ENCODE measurements around the gene TTC12.

Gene TTC12

GRCh38 chr11:113396690-113397089 lies 82.3 kb downstream of the TTC12 start:
- Histone ChIP-seq H3K4me1 (ENCODE audit: insufficient read depth, low read length) (no peaks in the 10 kb centered on the region), H3K27ac (ENCODE audit: low read length) (no peak overlapping the region), H3K27me3 (ENCODE audit: insufficient read depth, low read length) (peaks cover 4% of the 10 kb centered on the region; the same call in 1 of the 2 replicates), H3K36me3 (ENCODE audit: insufficient read depth, low read depth, low read length) (no peaks in the 10 kb centered on the region), H3K4me3 (ENCODE audit: low read length) (no peak overlapping the region), H3K9me3 (ENCODE audit: insufficient read depth, low read depth, low read length) (no peaks in the 10 kb centered on the region), H3K9ac (ENCODE audit: low read depth, low read length) (no peak overlapping the region)

GRCh38 chr11:113397212-113397611 lies 82.8 kb downstream of the TTC12 start:
- no peak overlapping the region for H3K27ac ChIP-seq (ENCODE audit: low read length)
- no peak overlapping the region for H3K9ac ChIP-seq (ENCODE audit: low read depth, low read length)
- H3K4me3 ChIP-seq (ENCODE audit: low read length) = no peak overlapping the region
- H3K36me3 ChIP-seq (ENCODE audit: insufficient read depth, low read depth, low read length) = no peaks in the 10 kb centered on the region
- no peaks in the 10 kb centered on the region for H3K9me3 ChIP-seq (ENCODE audit: insufficient read depth, low read depth, low read length)
- H3K27me3 ChIP-seq (ENCODE audit: insufficient read depth, low read length) = no peaks in the 10 kb centered on the region; the same call in 1 of the 2 replicates
- H3K4me1 ChIP-seq (ENCODE audit: insufficient read depth, low read length) = no peaks in the 10 kb centered on the region

DNA sequence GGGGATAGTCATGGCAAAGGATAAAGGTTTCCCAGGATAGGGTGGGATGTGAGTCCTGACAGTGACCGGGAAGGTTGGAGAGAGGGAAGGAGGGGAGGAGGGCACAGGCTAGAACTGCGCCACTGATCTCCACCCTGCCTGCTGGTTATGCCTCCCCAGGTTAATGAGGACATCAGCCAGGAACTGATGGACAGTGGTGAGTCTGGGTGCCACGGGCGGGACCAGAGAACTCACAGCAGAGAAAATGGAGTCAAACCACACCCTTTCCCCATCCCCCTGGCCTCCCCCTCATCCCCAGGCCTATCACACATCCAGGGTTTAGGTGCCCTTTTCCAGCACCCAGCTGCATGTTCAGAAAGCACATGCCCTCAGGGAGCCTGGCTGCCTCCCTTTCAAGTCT lies 83.4 kb downstream of the TTC12 start:
- no peaks in the 10 kb centered on the region for H3K36me3 ChIP-seq (ENCODE audit: insufficient read depth, low read depth, low read length)
- no peak overlapping the region for H3K27ac ChIP-seq (ENCODE audit: low read length)
- no peaks in the 10 kb centered on the region for H3K4me1 ChIP-seq (ENCODE audit: insufficient read depth, low read length)

GRCh38 chr11:113398669-113399430 lies 84.5 kb downstream of the TTC12 start:
- no peak overlapping the region for H3K4me3 ChIP-seq (ENCODE audit: low read length)
- H3K4me1 ChIP-seq (ENCODE audit: insufficient read depth, low read length) = no peaks in the 10 kb centered on the region
- no peaks in the 10 kb centered on the region for H3K9me3 ChIP-seq (ENCODE audit: insufficient read depth, low read depth, low read length)
- H3K27ac ChIP-seq (ENCODE audit: low read length) = no peak overlapping the region
- H3K36me3 ChIP-seq (ENCODE audit: insufficient read depth, low read depth, low read length) = no peaks in the 10 kb centered on the region
- H3K9ac ChIP-seq (ENCODE audit: low read depth, low read length) = no peak overlapping the region
- peaks cover 3% of the 10 kb centered on the region; the same call in 1 of the 2 replicates for H3K27me3 ChIP-seq (ENCODE audit: insufficient read depth, low read length)

More for the DNA sequence above, 83.4 kb downstream of the TTC12 start:
- Histone ChIP-seq H3K4me3 (ENCODE audit: low read length) (no peak overlapping the region), H3K27me3 (ENCODE audit: insufficient read depth, low read length) (peaks cover under 1% of the 10 kb centered on the region; the same call in 1 of the 2 replicates), H3K9ac (ENCODE audit: low read depth, low read length) (no peak overlapping the region), H3K9me3 (ENCODE audit: insufficient read depth, low read depth, low read length) (no peaks in the 10 kb centered on the region)

GRCh38 chr11:113400631-113401230 lies 86.3 kb downstream of the TTC12 start:
- H3K27ac ChIP-seq (ENCODE audit: low read length) = no peak overlapping the region
- H3K9me3 ChIP-seq (ENCODE audit: insufficient read depth, low read depth, low read length) = no peaks in the 10 kb centered on the region
- no peak overlapping the region for H3K4me3 ChIP-seq (ENCODE audit: low read length)

DNA sequence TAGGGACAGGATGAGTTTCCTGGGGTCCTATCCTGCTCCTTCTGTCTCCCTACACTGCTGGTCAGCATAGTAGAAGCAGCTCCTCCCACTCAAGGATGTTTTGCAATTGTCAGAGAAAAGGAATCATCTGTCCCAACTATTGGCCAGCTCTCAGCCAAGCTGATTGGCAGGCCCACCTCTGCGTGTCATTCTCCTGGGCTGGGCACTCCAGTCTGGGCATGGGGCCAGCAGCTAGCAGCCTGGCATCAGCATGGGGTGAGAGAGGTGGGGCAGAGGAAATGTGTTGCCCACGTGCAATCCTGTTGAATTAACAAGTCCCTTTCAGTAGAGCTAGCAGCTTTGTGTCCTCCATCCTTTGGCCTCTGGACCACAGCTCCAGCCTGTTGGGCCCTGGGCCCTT lies 87.3 kb downstream of the TTC12 start:
- Histone ChIP-seq H3K27me3 (ENCODE audit: insufficient read depth, low read length) (peaks cover 3% of the 10 kb centered on the region; the same call in 1 of the 2 replicates), H3K27ac (ENCODE audit: low read length) (no peak overlapping the region), H3K9ac (ENCODE audit: low read depth, low read length) (no peak overlapping the region), H3K36me3 (ENCODE audit: insufficient read depth, low read depth, low read length) (no peaks in the 10 kb centered on the region), H3K9me3 (ENCODE audit: insufficient read depth, low read depth, low read length) (no peaks in the 10 kb centered on the region), H3K4me3 (ENCODE audit: low read length) (no peak overlapping the region), H3K4me1 (ENCODE audit: insufficient read depth, low read length) (no peaks in the 10 kb centered on the region)

More at GRCh38 chr11:113400631-113401230, 86.3 kb downstream of the TTC12 start:
- no peak overlapping the region for H3K9ac ChIP-seq (ENCODE audit: low read depth, low read length)
- no peaks in the 10 kb centered on the region for H3K4me1 ChIP-seq (ENCODE audit: insufficient read depth, low read length)
- H3K36me3 ChIP-seq (ENCODE audit: insufficient read depth, low read depth, low read length) = no peaks in the 10 kb centered on the region
- peaks cover 3% of the 10 kb centered on the region; the same call in 1 of the 2 replicates for H3K27me3 ChIP-seq (ENCODE audit: insufficient read depth, low read length)

- H3K36me3 ChIP-seq (ENCODE audit: insufficient read depth, low read depth, low read length) = no peaks in the 10 kb centered on the region
- H3K27ac ChIP-seq (ENCODE audit: low read length) = no peak overlapping the region
- no peaks in the 10 kb centered on the region for H3K4me1 ChIP-seq (ENCODE audit: insufficient read depth, low read length)
- peaks cover 3% of the 10 kb centered on the region; the same call in 1 of the 2 replicates for H3K27me3 ChIP-seq (ENCODE audit: insufficient read depth, low read length)
- H3K4me3 ChIP-seq (ENCODE audit: low read length) = no peak overlapping the region
- H3K9ac ChIP-seq (ENCODE audit: low read depth, low read length) = no peak overlapping the region
- H3K9me3 ChIP-seq (ENCODE audit: insufficient read depth, low read depth, low read length) = no peaks in the 10 kb centered on the region
Measured at GRCh38 chr11:113404859-113405430, 90.6 kb downstream of the TTC12 start.

DNA sequence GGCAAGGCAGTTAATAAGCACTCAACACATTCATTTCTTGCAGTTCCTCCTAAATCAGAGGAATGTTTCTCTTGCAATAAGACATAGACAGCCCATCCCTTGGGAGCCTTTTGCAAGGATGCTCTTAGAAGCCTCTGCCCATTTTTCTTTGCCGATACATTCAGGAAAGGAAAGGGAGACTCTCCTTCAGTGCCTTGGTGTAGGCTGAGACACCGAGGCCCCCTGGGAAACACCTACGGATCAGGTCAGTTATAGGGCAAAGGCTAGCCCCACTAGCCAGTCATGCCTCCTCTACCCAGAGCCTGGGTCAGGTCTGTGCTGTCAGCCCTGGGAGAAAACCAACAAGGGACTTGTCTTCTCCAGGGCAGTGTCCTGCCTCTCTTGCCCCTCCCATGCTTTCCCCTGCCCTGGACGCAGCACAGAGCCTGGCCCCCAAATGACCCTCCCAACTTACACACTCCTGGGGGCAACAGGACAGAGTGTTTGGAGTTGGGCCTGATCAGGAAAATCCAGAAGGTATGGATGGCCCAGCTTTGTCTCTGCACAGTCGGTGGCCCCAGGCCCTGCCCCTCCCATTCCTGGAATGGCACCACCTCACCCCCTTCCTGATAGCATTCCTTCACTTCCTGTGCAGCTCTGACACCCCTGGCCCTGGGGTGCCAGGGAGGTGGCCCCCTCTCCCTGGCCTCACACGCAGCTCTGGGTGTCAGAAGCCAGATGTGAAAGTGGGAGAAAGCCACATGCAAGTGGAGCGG lies 91.5 kb downstream of the TTC12 start:
- Histone ChIP-seq H3K9me3 (ENCODE audit: insufficient read depth, low read depth, low read length) (no peaks in the 10 kb centered on the region), H3K27ac (ENCODE audit: low read length) (no peak overlapping the region), H3K4me1 (ENCODE audit: insufficient read depth, low read length) (no peaks in the 10 kb centered on the region), H3K9ac (ENCODE audit: low read depth, low read length) (no peak overlapping the region), H3K4me3 (ENCODE audit: low read length) (no peak overlapping the region), H3K36me3 (ENCODE audit: insufficient read depth, low read depth, low read length) (no peaks in the 10 kb centered on the region), H3K27me3 (ENCODE audit: insufficient read depth, low read length) (peaks cover 3% of the 10 kb centered on the region; the same call in 1 of the 2 replicates)

GRCh38 chr11:113407163-113407562 lies 92.8 kb downstream of the TTC12 start:
- H3K4me1 ChIP-seq (ENCODE audit: insufficient read depth, low read length) = no peaks in the 10 kb centered on the region
- no peak overlapping the region for H3K27ac ChIP-seq (ENCODE audit: low read length)
- no peak overlapping the region for H3K9ac ChIP-seq (ENCODE audit: low read depth, low read length)
- H3K4me3 ChIP-seq (ENCODE audit: low read length) = no peak overlapping the region
- no peaks in the 10 kb centered on the region for H3K9me3 ChIP-seq (ENCODE audit: insufficient read depth, low read depth, low read length)
- H3K27me3 ChIP-seq (ENCODE audit: insufficient read depth, low read length) = peaks cover 3% of the 10 kb centered on the region; the same call in 1 of the 2 replicates
- no peaks in the 10 kb centered on the region for H3K36me3 ChIP-seq (ENCODE audit: insufficient read depth, low read depth, low read length)

GRCh38 chr11:113408206-113408605 lies 93.8 kb downstream of the TTC12 start:
- no peak overlapping the region for H3K4me3 ChIP-seq (ENCODE audit: low read length)
- no peak overlapping the region for H3K9ac ChIP-seq (ENCODE audit: low read depth, low read length)
- H3K4me1 ChIP-seq (ENCODE audit: insufficient read depth, low read length) = no peaks in the 10 kb centered on the region
- H3K27ac ChIP-seq (ENCODE audit: low read length) = no peak overlapping the region
- no peaks in the 10 kb centered on the region; the same call in 1 of the 2 replicates for H3K27me3 ChIP-seq (ENCODE audit: insufficient read depth, low read length)
- H3K36me3 ChIP-seq (ENCODE audit: insufficient read depth, low read depth, low read length) = no peaks in the 10 kb centered on the region
- no peaks in the 10 kb centered on the region for H3K9me3 ChIP-seq (ENCODE audit: insufficient read depth, low read depth, low read length)

GRCh38 chr11:113408887-113409286 lies 94.5 kb downstream of the TTC12 start:
- Histone ChIP-seq H3K27me3 (ENCODE audit: insufficient read depth, low read length) (no peaks in the 10 kb centered on the region; the same call in 1 of the 2 replicates), H3K27ac (ENCODE audit: low read length) (no peak overlapping the region), H3K36me3 (ENCODE audit: insufficient read depth, low read depth, low read length) (no peaks in the 10 kb centered on the region), H3K4me3 (ENCODE audit: low read length) (no peak overlapping the region), H3K9ac (ENCODE audit: low read depth, low read length) (no peak overlapping the region), H3K9me3 (ENCODE audit: insufficient read depth, low read depth, low read length) (no peaks in the 10 kb centered on the region), H3K4me1 (ENCODE audit: insufficient read depth, low read length) (no peaks in the 10 kb centered on the region)
